Measurements from ENCODE around the gene ADAM15.

The ADAM15 gene

DNA sequence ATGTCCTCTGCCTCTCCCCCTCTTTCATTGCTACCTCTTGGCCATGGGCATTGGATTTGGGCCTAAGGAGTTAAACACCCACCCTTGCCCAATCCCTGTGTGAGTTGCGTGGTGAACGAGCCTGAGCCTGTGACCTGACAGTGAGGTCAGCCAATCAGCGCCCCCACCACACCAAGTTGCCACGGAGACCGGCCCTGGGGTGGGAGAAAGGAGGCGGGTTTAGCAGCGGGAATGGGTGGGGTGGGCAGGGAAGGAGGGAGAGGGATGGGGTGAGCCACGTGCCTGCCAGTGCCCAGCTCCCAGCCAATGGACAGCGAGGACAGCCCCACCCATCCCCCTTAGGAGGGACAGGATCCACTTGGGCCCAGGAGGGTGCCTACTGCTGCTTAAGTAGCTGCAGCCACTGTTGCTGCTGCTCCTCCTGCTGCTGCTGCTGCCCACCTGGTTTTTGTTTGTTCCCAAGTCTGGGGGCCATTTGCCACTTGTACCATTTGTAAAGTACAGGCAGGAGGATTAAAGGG, 39.0 kb upstream of the ADAM15 start:
- no peak for DNase-seq
- H3K4me3 ChIP-seq (ENCODE audit: insufficient read depth, low read depth, low read length, poor library complexity, severe bottlenecking), result peak overlapping the region; percentile 56
- H3K9me3 ChIP-seq (ENCODE audit: control insufficient read depth, low read length), result no peaks in the 10 kb centered on the region
- H3K4me1 ChIP-seq (ENCODE audit: control insufficient read depth, insufficient read depth, low read length, poor library complexity, severe bottlenecking), result peaks cover 90% of the 10 kb centered on the region
- H3K27me3 ChIP-seq (replicated peaks; ENCODE audit: control insufficient read depth, insufficient read depth, low read length, poor library complexity, severe bottlenecking), result no peaks in the 10 kb centered on the region
- peak overlapping the region; percentile 77 for H3K27ac ChIP-seq (ENCODE audit: insufficient read depth, low read length, poor library complexity, severe bottlenecking)
- H3K36me3 ChIP-seq (ENCODE audit: control insufficient read depth, insufficient read depth, low read length), result peaks cover 20% of the 10 kb centered on the region

DNA sequence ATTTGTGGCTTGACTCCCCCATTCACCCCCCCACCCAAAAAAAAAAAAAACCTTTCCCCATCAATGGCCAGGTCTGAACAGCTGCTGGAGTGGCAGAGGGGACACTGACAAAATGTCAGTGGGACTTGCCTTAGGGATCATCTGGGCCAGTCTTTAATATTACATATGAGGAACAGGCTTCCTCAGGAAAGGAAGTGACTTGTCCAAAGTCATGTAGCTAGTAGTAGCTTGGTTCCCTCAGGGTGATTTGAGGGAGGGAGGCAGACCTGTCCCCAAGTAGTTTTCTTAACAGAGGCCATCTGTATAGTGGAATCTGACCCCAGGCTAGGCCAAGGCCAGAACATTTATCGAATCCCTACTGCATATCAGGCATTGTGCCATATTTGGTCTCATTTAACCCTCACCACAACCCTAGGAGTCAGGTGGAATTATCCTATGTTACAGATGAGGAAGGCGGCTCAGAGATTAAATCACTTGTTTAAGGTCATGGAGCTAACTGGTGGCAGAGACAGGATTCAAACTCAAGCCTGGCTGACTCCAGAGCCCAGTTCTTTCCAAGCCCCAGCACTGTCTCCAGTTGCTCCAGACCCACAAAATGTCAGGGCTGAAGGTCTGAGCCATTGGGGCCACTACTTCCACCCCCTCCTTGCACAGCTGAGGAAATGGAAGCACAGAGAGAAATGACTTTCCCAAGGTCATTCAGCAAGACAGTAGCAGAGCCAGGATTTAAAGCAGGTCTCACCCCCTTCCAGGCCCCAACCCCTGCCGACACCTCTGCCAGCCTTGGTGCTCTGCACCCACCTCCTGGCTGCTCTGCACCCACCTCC, 38.1 kb upstream of the ADAM15 start:
- no peak for DNase-seq
- peaks cover 20% of the 10 kb centered on the region for H3K36me3 ChIP-seq (ENCODE audit: control insufficient read depth, insufficient read depth, low read length)
- H3K4me3 ChIP-seq (ENCODE audit: insufficient read depth, low read depth, low read length, poor library complexity, severe bottlenecking), result peak overlapping the region; percentile 56
- H3K27me3 ChIP-seq (replicated peaks; ENCODE audit: control insufficient read depth, insufficient read depth, low read length, poor library complexity, severe bottlenecking), result no peaks in the 10 kb centered on the region
- H3K9me3 ChIP-seq (ENCODE audit: control insufficient read depth, low read length), result no peaks in the 10 kb centered on the region
- H3K27ac ChIP-seq (ENCODE audit: insufficient read depth, low read length, poor library complexity, severe bottlenecking), result peak overlapping the region; percentile 77
- H3K4me1 ChIP-seq (ENCODE audit: control insufficient read depth, insufficient read depth, low read length, poor library complexity, severe bottlenecking), result peaks cover 89% of the 10 kb centered on the region

DNA sequence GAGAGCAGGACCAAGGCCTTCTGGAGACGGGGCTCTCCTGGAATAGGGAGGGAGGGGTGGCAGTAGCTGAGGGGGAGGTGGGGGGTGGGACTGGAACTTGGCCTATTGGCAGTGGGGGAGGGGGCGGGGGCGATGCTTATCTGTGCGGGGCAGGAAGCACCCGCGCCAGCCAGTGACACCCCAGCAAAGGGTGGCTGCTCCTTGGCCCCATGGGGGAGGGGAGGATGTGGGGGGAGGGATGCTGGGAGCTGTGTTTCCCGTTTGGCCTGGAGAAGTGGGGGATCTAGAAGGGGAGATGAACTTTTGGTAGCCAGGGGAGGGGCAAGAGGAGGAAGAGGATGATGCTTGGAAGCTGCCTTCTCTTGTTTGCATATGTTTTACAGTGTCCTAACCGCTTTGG, 37.5 kb upstream of the ADAM15 start:
- H3K4me3 ChIP-seq (ENCODE audit: insufficient read depth, low read depth, low read length, poor library complexity, severe bottlenecking), result peak overlapping the region; percentile 56
- peak in 2 of 3 donors; percentile 39 to 46 for DNase-seq
- no peaks in the 10 kb centered on the region for H3K9me3 ChIP-seq (ENCODE audit: control insufficient read depth, low read length)
- H3K27ac ChIP-seq (ENCODE audit: insufficient read depth, low read length, poor library complexity, severe bottlenecking), result peak overlapping the region; percentile 77
- H3K27me3 ChIP-seq (replicated peaks; ENCODE audit: control insufficient read depth, insufficient read depth, low read length, poor library complexity, severe bottlenecking), result no peaks in the 10 kb centered on the region
- peaks cover 23% of the 10 kb centered on the region for H3K36me3 ChIP-seq (ENCODE audit: control insufficient read depth, insufficient read depth, low read length)
- peaks cover 86% of the 10 kb centered on the region for H3K4me1 ChIP-seq (ENCODE audit: control insufficient read depth, insufficient read depth, low read length, poor library complexity, severe bottlenecking)

DNA sequence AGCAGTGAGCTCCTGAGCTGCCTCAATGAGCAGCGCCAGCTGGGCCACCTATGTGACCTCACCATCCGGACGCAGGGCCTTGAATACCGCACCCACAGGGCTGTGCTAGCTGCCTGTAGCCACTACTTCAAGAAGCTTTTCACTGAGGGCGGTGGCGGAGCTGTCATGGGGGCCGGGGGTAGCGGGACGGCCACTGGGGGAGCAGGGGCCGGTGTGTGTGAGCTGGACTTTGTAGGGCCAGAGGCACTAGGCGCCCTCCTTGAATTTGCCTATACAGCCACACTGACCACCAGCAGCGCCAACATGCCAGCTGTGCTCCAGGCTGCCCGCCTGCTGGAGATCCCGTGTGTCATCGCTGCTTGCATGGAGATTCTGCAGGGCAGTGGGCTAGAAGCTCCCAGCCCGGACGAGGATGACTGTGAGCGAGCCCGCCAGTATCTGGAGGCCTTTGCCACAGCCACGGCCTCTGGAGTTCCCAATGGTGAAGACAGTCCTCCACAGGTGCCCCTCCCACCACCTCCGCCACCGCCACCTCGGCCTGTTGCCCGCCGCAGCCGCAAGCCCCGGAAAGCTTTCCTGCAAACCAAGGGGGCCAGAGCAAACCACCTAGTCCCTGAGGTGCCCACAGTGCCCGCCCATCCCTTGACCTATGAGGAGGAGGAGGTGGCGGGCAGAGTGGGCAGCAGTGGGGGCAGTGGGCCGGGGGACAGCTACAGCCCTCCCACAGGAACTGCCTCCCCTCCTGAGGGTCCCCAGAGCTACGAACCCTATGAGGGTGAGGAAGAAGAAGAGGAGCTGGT, 36.2 kb upstream of the ADAM15 start:
- Histone ChIP-seq H3K27ac (ENCODE audit: insufficient read depth, low read length, poor library complexity, severe bottlenecking) (peak overlapping the region; percentile 77), H3K9me3 (ENCODE audit: control insufficient read depth, low read length) (no peaks in the 10 kb centered on the region), H3K4me1 (ENCODE audit: control insufficient read depth, insufficient read depth, low read length, poor library complexity, severe bottlenecking) (peaks cover 82% of the 10 kb centered on the region), H3K27me3 (replicated peaks; ENCODE audit: control insufficient read depth, insufficient read depth, low read length, poor library complexity, severe bottlenecking) (no peaks in the 10 kb centered on the region), H3K36me3 (ENCODE audit: control insufficient read depth, insufficient read depth, low read length) (peaks cover 31% of the 10 kb centered on the region), H3K4me3 (ENCODE audit: insufficient read depth, low read depth, low read length, poor library complexity, severe bottlenecking) (no peak overlapping the region)
- DNase-seq, result no peak

DNA sequence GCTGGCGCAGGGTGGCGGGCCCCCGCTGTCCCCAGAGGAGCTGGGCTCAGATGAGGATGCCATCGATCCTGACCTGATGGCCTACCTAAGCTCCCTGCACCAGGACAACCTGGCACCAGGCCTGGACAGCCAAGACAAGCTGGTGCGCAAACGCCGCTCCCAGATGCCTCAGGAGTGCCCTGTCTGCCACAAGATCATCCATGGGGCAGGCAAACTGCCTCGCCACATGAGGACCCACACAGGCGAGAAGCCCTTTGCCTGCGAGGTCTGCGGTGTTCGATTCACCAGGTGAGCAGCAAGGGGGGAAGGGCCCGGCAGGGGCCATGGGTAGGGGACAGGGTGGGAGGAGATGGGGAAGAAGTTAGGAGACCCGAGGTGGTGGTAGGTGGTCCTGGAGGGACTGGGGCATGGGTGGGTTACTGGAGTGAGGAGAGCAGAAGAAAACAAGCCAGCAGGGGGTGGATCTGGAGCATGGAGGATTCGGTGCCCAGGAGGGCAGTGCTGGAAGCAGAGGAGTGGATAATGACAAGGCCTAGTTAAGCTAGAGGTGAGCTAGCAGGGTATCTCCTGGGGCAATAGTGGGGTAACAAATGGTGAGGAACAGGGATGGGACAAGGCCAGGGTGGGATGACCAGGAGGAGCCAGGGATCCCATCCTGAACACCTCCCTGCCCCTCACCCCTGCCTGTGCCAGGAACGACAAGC, 35.4 kb upstream of the ADAM15 start:
- H3K27ac ChIP-seq (ENCODE audit: insufficient read depth, low read length, poor library complexity, severe bottlenecking), result peak overlapping the region; percentile 77
- no peaks in the 10 kb centered on the region for H3K27me3 ChIP-seq (replicated peaks; ENCODE audit: control insufficient read depth, insufficient read depth, low read length, poor library complexity, severe bottlenecking)
- no peaks in the 10 kb centered on the region for H3K9me3 ChIP-seq (ENCODE audit: control insufficient read depth, low read length)
- H3K4me1 ChIP-seq (ENCODE audit: control insufficient read depth, insufficient read depth, low read length, poor library complexity, severe bottlenecking), result peaks cover 76% of the 10 kb centered on the region
- peak overlapping the region; percentile 7 for H3K4me3 ChIP-seq (ENCODE audit: insufficient read depth, low read depth, low read length, poor library complexity, severe bottlenecking)
- peaks cover 31% of the 10 kb centered on the region for H3K36me3 ChIP-seq (ENCODE audit: control insufficient read depth, insufficient read depth, low read length)
- DNase-seq, result no peak

DNA sequence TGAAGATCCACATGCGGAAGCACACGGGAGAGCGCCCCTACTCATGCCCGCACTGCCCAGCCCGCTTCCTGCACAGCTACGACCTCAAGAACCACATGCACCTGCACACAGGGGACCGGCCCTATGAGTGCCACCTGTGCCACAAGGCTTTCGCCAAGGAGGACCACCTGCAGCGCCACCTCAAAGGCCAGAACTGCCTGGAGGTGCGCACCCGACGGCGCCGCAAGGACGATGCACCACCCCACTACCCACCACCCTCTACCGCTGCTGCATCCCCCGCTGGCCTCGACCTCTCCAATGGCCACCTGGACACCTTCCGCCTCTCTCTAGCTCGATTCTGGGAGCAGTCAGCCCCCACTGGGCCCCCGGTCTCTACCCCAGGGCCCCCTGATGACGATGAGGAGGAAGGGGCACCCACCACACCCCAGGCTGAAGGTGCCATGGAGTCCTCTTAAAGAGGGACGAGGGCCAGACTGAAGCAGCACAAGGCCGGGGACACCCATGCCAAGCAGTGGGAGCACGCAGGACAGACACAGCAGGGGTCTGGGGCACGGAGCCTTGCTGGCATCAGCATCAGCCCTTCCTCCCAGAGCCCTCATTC, 34.8 kb upstream of the ADAM15 start:
- DNase-seq, result no peak
- peaks cover 31% of the 10 kb centered on the region for H3K36me3 ChIP-seq (ENCODE audit: control insufficient read depth, insufficient read depth, low read length)
- peak overlapping the region; percentile 77 for H3K27ac ChIP-seq (ENCODE audit: insufficient read depth, low read length, poor library complexity, severe bottlenecking)
- H3K27me3 ChIP-seq (replicated peaks; ENCODE audit: control insufficient read depth, insufficient read depth, low read length, poor library complexity, severe bottlenecking), result no peaks in the 10 kb centered on the region
- H3K9me3 ChIP-seq (ENCODE audit: control insufficient read depth, low read length), result no peaks in the 10 kb centered on the region
- peak overlapping the region; percentile 37 for H3K4me3 ChIP-seq (ENCODE audit: insufficient read depth, low read depth, low read length, poor library complexity, severe bottlenecking)
- H3K4me1 ChIP-seq (ENCODE audit: control insufficient read depth, insufficient read depth, low read length, poor library complexity, severe bottlenecking), result peaks cover 69% of the 10 kb centered on the region

DNA sequence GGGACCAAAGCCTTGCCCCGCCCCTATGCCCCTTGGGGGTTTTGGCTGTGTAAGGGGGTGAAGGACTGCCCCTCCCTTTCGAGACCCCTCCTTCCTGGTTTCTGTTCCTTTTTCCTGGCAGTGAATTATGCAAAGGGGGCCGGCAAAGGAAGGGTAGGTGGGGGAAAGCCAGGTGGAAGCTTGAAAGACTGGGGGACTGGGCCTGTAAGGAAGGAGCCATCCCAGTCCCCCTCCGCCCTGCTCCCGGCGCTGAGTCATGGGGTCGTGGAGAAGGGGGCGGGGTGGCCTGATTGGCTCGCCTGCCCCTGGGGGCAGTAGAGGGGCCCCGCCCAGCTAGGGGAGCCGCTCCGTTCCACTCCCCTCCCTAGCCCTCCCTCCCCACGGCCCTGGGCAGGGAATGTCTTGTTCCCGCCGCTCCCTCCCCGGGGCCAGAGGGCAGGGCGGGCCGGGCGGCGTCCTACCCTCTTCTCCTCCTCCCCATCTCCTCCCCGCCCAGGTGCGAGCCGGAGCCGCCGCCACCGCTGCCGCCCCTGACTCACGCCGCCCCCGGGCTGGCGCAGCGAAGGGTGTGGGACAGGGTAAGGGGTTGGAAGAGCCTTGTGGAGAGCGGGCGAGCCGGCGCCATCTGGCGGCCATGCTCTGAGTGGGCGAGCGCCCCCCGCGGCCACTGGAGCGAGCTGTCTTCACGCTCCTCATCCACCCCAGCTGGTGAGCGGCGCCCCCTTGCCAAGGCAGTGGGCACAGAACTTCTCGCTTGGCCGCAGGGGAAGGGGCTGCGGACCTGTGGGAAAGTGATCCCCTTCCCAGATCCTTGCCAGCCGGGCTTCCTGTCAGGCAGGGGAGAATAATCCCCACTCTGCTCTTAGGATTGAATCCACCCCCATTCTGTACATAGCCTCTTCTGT, 33.8 kb upstream of the ADAM15 start:
- H3K36me3 ChIP-seq (ENCODE audit: control insufficient read depth, insufficient read depth, low read length), result peaks cover 31% of the 10 kb centered on the region
- DNase-seq, result peak; percentile 82 to 84 (median 84)
- no peaks in the 10 kb centered on the region for H3K9me3 ChIP-seq (ENCODE audit: control insufficient read depth, low read length)
- no peaks in the 10 kb centered on the region for H3K27me3 ChIP-seq (replicated peaks; ENCODE audit: control insufficient read depth, insufficient read depth, low read length, poor library complexity, severe bottlenecking)
- H3K27ac ChIP-seq (ENCODE audit: insufficient read depth, low read length, poor library complexity, severe bottlenecking), result peak overlapping the region; percentile 77
- peak overlapping the region; percentile 37 for H3K4me3 ChIP-seq (ENCODE audit: insufficient read depth, low read depth, low read length, poor library complexity, severe bottlenecking)
- peaks cover 59% of the 10 kb centered on the region for H3K4me1 ChIP-seq (ENCODE audit: control insufficient read depth, insufficient read depth, low read length, poor library complexity, severe bottlenecking)

DNA sequence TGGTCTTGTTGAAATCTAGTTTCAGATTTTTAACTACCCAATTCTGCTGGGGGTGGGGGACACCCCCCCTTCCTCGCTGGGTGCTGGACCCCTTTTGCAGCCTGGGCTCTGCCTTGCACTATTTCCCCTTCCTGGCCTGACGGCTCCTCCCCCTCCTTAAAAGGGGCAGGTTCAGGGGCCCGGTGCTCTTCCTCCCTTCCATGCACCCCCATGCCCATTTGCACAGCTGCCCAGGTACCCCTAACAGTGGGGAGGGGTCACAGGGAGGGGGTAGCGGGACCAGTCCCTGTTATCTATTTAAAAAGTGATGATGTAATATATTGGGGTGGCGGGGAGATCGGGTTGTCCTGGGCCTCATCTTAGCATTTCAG, 33.2 kb upstream of the ADAM15 start:
- Histone ChIP-seq H3K27ac (ENCODE audit: insufficient read depth, low read length, poor library complexity, severe bottlenecking) (peak overlapping the region; percentile 77), H3K36me3 (ENCODE audit: control insufficient read depth, insufficient read depth, low read length) (peaks cover 31% of the 10 kb centered on the region), H3K9me3 (ENCODE audit: control insufficient read depth, low read length) (no peaks in the 10 kb centered on the region), H3K4me1 (ENCODE audit: control insufficient read depth, insufficient read depth, low read length, poor library complexity, severe bottlenecking) (peaks cover 53% of the 10 kb centered on the region), H3K4me3 (ENCODE audit: insufficient read depth, low read depth, low read length, poor library complexity, severe bottlenecking) (no peak overlapping the region), H3K27me3 (replicated peaks; ENCODE audit: control insufficient read depth, insufficient read depth, low read length, poor library complexity, severe bottlenecking) (no peaks in the 10 kb centered on the region)
- no peak for DNase-seq
